IPS-NIHi7 (cell line): Measurements from ENCODE around the gene HM13.
"Not testable (repeated sequence)": the region's sequence is repeated elsewhere in the genome, so short reads cannot be mapped to it uniquely, and the experiment has no call there.

Experiments
- DNase-seq: peaks from one replicate; pipeline ENCODE4 v3.0.0; 2012; ENCODE audit warnings: mixed read lengths; ENCODE audit errors: extremely low spot score

HM13 gene

DNA sequence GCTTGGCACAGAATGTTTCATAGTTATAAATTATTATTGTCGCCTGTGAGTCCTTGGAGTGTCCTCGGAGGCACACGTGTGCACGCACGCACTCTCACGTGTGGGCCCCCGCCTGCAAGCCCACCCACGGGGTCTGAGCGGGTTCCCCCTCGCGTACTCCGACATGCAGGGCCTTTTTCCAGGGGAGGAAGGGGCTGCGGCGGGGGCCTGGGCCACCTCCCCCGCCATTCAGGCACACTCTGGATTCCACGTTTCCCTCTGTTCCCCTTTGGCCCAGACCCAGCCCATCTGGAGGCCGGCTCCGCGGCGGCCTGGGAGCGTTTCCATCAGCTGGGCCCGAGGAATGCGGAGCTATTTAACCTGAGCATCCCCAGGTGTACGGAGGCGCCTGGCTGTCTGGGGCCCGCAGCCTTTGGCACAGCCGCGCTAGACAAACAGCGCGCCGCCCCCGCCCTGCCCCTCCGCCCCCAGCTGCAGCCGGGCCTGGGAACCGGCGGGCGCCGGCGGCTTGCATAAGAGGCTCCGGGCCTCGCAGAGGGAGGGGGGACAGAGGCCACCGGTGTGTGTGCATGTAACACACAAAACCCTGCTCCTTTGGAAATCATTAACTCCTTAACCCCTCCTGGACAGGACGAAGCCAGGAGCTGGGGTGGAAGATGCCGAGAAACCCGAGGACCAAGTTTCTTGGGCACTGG, 94.2 kb downstream of the HM13 start:
- peak; percentile 87 for DNase-seq

DNA sequence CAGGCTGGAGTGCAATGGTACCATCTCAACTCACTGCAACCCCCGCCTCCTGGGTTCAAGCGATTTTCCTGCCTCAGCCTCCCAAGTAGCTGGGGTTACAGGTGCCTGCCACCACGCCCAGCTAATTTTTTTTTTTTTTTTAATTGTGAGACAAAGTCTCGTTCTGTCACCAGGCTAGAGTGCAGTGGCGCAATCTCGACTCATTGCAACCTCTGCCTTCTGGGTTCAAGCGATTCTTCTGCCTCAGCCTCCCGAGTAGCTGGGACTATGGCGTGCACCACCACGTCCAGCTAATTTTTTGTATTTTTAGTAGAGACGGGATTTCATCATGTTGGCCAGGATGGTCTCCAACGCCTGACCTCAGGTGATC, 98.0 kb downstream of the HM13 start:
- not testable (repeated sequence) for DNase-seq

DNA sequence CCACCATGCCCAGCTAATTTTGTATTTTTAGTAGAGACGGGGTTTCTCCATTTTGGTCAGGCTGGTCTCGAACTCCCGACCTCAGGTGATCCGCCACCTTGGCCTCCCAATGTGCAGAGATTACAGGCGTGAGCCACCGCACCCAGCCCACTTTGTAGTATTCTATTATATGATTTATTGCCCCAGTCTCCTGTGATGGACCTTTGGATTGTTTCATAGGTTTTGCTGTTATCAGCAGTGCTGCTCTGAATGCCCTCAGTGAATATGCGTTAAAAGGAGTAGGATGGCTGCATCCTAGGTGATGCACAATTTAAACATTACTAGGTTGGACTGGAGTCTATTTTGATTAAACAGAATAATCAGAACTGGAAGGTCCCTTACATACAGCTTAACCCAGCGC, 101.2 kb downstream of the HM13 start:
- no peak for DNase-seq

DNA sequence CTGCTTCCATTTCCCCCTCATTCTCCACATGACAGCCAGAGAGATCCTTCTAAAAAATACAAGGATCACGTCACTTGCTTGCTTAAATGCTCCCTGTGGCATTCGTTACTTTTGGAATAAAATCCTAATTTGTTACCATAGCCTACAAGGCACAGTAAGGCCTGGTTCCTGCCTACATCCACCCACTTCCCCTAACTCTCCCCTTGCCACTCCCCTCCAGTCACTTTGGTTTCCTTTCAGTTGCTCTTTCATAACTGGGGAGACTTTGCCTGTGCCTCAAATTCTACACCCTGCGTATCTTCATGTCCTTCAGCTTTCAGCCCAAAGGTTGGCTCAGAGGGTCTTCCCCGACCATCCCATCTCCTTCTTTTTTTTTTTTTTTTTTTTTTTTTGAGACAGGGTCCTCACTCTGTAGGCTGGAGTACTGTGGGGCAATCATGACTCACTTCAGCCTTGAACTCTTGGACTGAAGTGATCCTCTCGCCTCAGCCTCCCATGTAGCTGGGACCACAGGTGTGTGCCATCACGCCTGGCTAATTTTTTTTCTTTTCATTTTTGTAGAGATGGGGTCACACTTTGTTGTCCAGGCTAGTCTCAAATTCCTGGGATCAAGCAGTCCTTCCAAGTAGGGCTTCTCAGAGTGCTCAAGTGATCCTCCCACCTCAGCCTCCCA, 103.3 kb downstream of the HM13 start:
- no peak for DNase-seq
